Smooth muscle cell (in vitro differentiated cells): ENCODE measurements around the gene USH1C. TPM values are rescaled to one million over a fixed set of nuclear protein-coding genes. Genes with fewer than 3 reads are reported as not detected.

ENCODE experiments used
- DNase-seq: peaks from one replicate; lab custom pipeline; 2025; ENCODE audit not compliant: unreplicated experiment; lab: John Stamatoyannopoulos, UW
- H2AFZ ChIP-seq: fragments of 200-600 bp; sonication (generic); 2 replicates; pipeline ENCODE4 v1.6.0; 2016; ENCODE audit warnings: antibody characterized with exemption, low read depth, mild to moderate bottlenecking
- H3F3A ChIP-seq: fragments of 200-600 bp; sonication (generic); 2 replicates; pipeline ENCODE4 v1.6.0; 2017; ENCODE audit warnings: antibody characterized with exemption, low read depth
- H3K27ac ChIP-seq: fragments of 200-600 bp; sonication (generic); 2 replicates; pipeline ENCODE4 v1.5.1; 2016; ENCODE audit warnings: low read depth, mild to moderate bottlenecking
- H3K27me3 ChIP-seq: fragments of 200-600 bp; sonication (generic); 2 replicates; pipeline ENCODE4 v1.6.1; 2016; ENCODE audit warnings: low read depth, mild to moderate bottlenecking
- H3K36me3 ChIP-seq: fragments of 200-600 bp; sonication (generic); 2 replicates; pipeline ENCODE4 v1.5.1; 2016; ENCODE audit warnings: low read depth
- H3K4me1 ChIP-seq: fragments of 200-600 bp; sonication (generic); 2 replicates; pipeline ENCODE4 v1.5.1; 2016; ENCODE audit warnings: low read depth
- H3K4me2 ChIP-seq: fragments of 200-600 bp; sonication (generic); 2 replicates; pipeline ENCODE4 v1.6.0; 2016; ENCODE audit warnings: mild to moderate bottlenecking
- H3K4me3 ChIP-seq: fragments of 200-600 bp; sonication (generic); 2 replicates; pipeline ENCODE4 v1.5.1; 2016; ENCODE audit warnings: mild to moderate bottlenecking
- H3K79me2 ChIP-seq: fragments of 200-600 bp; sonication (generic); 2 replicates; pipeline ENCODE4 v1.6.0; 2016; ENCODE audit warnings: low read depth, mild to moderate bottlenecking
- H3K9ac ChIP-seq: fragments of 200-600 bp; sonication (generic); 2 replicates; pipeline ENCODE4 v1.6.0; 2016; ENCODE audit warnings: low read depth
- H3K9me3 ChIP-seq: fragments of 200-600 bp; sonication (generic); replicated peaks from 2 replicates; pipeline ENCODE4 v1.5.1; 2016; ENCODE audit warnings: low read depth
- H4K20me1 ChIP-seq: fragments of 200-600 bp; sonication (generic); 2 replicates; pipeline ENCODE4 v1.6.0; 2016; ENCODE audit warnings: low read depth
- WGBS: methylation state at CpG from one replicate; pipeline ENCODE4 v1.1.7; 2016; ENCODE audit warnings: low lambda C conversion rate; 5-methylcytosine and 5-hydroxymethylcytosine counted together
- polyA plus RNA-seq: library from polyadenylated mRNA; unstranded; fragments of >200 nt; fragmentation: Nextera tagmentation; extraction: Ambion mirVana; gene quantifications from 2 replicates; pipeline ENCODE4 v1.2.1, GENCODE V29; 2016
- total RNA-seq: library from RNA; depleted of rRNA; stranded (reverse); fragments of >200 nt; gene quantifications from 2 replicates; pipeline ENCODE4 v1.2.3, GENCODE V29; 2014
- TF ChIP-seq, protein P1 (sequence below): fragments of 200-600 bp; sonication (generic); IDR thresholded peaks from 2 replicates; pipeline ENCODE4 v1.5.1; 2017; ENCODE audit warnings: borderline replicate concordance, mild to moderate bottlenecking, antibody characterized with exemption; ENCODE audit not compliant: insufficient read depth, poor library complexity, severe bottlenecking

Gene USH1C
- total and polyA plus RNA-seq, 2 experiments from 2014 or later, result not detected

DNA sequence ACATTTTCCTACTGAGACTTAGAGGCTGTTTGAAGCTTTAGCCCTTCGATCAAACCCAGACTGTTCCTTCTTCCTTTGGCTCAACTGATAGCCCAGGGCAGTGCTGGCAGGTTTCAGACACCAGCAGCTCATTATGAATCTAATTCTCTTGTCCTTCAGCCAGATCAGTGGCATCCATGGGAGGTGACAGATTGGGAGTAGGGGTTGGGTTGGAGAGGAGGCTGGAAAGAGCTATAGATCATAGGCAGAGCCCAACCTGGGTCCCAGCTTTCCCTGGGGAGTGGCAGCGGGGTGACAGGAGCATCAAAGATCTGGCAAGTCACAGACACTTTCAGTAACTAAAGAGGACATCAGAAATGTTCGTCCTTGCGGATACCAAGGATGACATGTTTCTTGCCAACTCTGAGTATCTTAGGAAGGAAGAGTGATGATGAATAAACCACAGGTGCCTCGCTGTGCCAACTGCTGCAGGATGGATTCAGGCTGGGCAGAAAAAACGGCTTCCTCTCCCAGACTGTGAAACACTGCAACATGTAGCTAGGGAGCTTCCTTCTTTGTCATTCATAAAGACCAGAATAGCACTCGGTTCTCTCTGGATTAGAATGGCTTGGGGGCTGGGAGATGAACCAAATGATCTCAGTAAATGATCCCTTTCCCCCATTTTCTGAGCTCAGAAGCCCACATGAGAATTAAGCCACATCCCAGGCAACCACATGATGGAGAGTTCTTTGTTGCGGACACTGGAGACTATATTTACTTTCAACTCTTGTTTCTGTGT, 86.6 kb downstream of the USH1C start:
- 74% methylated on average over 8 of the region's 8 CpGs for WGBS

DNA sequence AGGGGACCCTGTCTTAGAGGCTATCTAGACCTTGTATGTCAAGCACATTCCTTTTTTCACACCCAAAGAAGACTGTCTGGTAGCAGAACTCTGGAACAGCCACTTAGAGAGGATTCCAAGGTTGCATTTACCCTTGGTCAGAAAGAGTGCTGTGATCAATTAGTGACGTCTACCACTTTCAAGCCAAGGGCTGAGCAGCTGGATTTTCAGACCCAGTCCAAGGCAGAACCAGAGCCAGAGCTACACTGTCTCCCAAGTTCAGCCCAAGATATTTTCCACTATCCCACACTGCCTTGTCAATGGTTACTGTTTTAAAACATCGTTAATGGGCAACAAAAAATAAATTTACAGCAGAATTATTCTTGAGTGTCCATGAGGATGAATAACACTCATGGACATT, 91.5 kb downstream of the USH1C start:
- Histone ChIP-seq H3K79me2 (no peaks in the 10 kb centered on the region), H2AFZ (no peak overlapping the region), H3K27me3 (peaks cover 25% of the 10 kb centered on the region), H4K20me1 (no peaks in the 10 kb centered on the region), H3K4me1 (no peaks in the 10 kb centered on the region), H3K9me3 (no peaks in the 10 kb centered on the region), H3K9ac (no peak overlapping the region), H3F3A (no peaks in the 10 kb centered on the region), H3K4me2 (no peak overlapping the region), H3K36me3 (no peaks in the 10 kb centered on the region), H3K27ac (no peak overlapping the region), H3K4me3 (no peak overlapping the region)
- WGBS, result 84% methylated on average over 2 of the region's 2 CpGs
- TF ChIP-seq, protein P1, sequence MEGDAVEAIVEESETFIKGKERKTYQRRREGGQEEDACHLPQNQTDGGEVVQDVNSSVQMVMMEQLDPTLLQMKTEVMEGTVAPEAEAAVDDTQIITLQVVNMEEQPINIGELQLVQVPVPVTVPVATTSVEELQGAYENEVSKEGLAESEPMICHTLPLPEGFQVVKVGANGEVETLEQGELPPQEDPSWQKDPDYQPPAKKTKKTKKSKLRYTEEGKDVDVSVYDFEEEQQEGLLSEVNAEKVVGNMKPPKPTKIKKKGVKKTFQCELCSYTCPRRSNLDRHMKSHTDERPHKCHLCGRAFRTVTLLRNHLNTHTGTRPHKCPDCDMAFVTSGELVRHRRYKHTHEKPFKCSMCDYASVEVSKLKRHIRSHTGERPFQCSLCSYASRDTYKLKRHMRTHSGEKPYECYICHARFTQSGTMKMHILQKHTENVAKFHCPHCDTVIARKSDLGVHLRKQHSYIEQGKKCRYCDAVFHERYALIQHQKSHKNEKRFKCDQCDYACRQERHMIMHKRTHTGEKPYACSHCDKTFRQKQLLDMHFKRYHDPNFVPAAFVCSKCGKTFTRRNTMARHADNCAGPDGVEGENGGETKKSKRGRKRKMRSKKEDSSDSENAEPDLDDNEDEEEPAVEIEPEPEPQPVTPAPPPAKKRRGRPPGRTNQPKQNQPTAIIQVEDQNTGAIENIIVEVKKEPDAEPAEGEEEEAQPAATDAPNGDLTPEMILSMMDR, result no peak
- no peak for DNase-seq

More for the DNA sequence above, 86.6 kb downstream of the USH1C start:
- Histone ChIP-seq H3K4me3 (no peak overlapping the region), H3K4me2 (no peak overlapping the region), H3K9ac (no peak overlapping the region), H3K27ac (no peak overlapping the region), H3K36me3 (no peaks in the 10 kb centered on the region), H3K79me2 (no peaks in the 10 kb centered on the region), H2AFZ (no peak overlapping the region), H4K20me1 (no peaks in the 10 kb centered on the region), H3K4me1 (no peaks in the 10 kb centered on the region), H3K9me3 (no peaks in the 10 kb centered on the region), H3K27me3 (peaks cover 17% of the 10 kb centered on the region), H3F3A (no peaks in the 10 kb centered on the region)
- no peak for DNase-seq
- TF ChIP-seq, protein P1, result no peak

DNA sequence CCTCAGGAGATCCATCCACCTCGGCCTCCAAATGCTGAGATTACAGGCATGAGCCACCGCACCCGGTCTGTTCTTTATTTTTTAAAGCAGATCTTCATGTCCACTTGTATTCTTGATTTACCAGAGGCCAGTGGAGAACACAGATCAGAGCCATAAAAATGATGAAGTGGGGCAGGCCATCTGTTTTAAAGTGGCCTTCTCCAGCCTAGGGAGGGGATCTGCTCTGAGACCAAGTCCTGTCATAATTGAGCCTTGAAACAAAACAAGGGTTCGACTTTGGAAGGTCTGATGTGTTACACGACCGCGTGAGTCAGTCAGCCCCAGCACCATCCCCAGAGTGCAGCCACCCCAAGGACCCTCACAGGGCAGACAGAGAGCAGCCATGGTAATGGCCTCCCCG, 95.1 kb downstream of the USH1C start:
- Histone ChIP-seq H3K27me3 (peaks cover 50% of the 10 kb centered on the region), H3K9ac (no peak overlapping the region), H4K20me1 (no peaks in the 10 kb centered on the region), H3K9me3 (no peaks in the 10 kb centered on the region), H3K4me1 (no peaks in the 10 kb centered on the region), H3K4me2 (no peak overlapping the region), H3K79me2 (no peaks in the 10 kb centered on the region), H3K27ac (no peak overlapping the region), H3F3A (no peaks in the 10 kb centered on the region), H3K36me3 (no peaks in the 10 kb centered on the region), H3K4me3 (no peak overlapping the region), H2AFZ (no peak overlapping the region)
- TF ChIP-seq, protein P1, result no peak
- no peak for DNase-seq
- WGBS, result 83% methylated on average over 8 of the region's 8 CpGs

DNA sequence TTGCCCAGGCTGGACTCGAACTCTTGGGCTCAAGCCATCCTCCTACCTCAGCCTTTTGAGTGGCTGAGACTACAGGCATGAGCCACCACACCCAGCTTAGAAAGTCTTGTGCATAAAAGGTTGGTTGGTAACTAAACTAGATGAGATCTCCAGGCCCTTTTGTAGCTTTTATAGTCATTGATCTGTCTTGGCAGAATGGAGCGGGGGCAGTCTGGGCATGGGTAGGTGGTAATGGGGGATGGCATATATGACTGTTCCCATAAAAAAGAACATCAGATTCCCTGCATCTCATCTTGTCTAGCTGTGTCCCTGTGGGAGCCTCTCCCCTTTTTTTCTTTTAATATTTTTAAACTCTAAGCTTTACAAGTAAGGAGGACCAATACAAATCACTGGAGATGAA, 97.7 kb downstream of the USH1C start:
- no peaks in the 10 kb centered on the region for H4K20me1 ChIP-seq
- H3K27me3 ChIP-seq, result peaks cover 70% of the 10 kb centered on the region
- H2AFZ ChIP-seq, result no peak overlapping the region
- H3K4me3 ChIP-seq, result no peak overlapping the region
- no peaks in the 10 kb centered on the region for H3F3A ChIP-seq
- H3K27ac ChIP-seq, result no peak overlapping the region
- H3K79me2 ChIP-seq, result no peaks in the 10 kb centered on the region
- TF ChIP-seq, protein P1, result no peak
- WGBS, result 83% methylated on average over 2 of the region's 2 CpGs
- no peaks in the 10 kb centered on the region for H3K36me3 ChIP-seq
- H3K9ac ChIP-seq, result no peak overlapping the region
- no peak overlapping the region for H3K4me2 ChIP-seq
- H3K9me3 ChIP-seq, result no peaks in the 10 kb centered on the region
- no peaks in the 10 kb centered on the region for H3K4me1 ChIP-seq
- no peak for DNase-seq
